Heart left ventricle (tissue), 13 donors: ENCODE measurements around the gene C9orf78.

Experiments
- POLR2A ChIP-seq, 2 donors: fragments of 450-650 bp; IDR thresholded peaks; one replicate each; pipeline ENCODE4 v1.6.1; 2017; ENCODE audit warnings: antibody characterized with exemption in 2 of 2, mild to moderate bottlenecking in 2 of 2, moderate library complexity in 2 of 2
- TF ChIP-seq, protein P1 (sequence below), 12 donors: fragments of 200-600 bp; sonication (generic) in 4 of 12; IDR thresholded peaks; one replicate each; pipeline versions ENCODE4 v1.5.0 to v1.8.0; 2018 to 2022; ENCODE audit warnings: antibody characterized with exemption in 12 of 12, mild to moderate bottlenecking in 5 of 12
- donor health status: ischemic (EF 13 %, LVEDD 7.1; RV severe dilation, severe dysfunction).
- donor health status: DM: no; HTN: yes; CAD: no.
- donor health status: DM: no; HTN: no; CAD: no.
- donor health status: ischemic (EF 25% LVEDD 6.9; RV normal size, moderate dysfunction).
- donor health status: ischemic (EF 25% LVEDD 5.7; RV mildly dilated, moderate dysfunction).
- donor health status: ischemic (EF 35%, LVEDD 5.7; RV mildly dilated, moderate dysfunction).
- donor health status: nonischemic (EF 11% LVEDD 7.7; RV severe dilation, severe dysfunction).
- donor health status: DM: yes; HTN: yes; CAD: no.
- donor health status: PGD.
- donor health status: ischemic (EF 29% LVEDD 5.4; RV normal size, mild dysfunction).
- donor health status: nonischemic (EF 23%, LVEDD 6.1; RV moderate dilation, normal function).

DNA sequence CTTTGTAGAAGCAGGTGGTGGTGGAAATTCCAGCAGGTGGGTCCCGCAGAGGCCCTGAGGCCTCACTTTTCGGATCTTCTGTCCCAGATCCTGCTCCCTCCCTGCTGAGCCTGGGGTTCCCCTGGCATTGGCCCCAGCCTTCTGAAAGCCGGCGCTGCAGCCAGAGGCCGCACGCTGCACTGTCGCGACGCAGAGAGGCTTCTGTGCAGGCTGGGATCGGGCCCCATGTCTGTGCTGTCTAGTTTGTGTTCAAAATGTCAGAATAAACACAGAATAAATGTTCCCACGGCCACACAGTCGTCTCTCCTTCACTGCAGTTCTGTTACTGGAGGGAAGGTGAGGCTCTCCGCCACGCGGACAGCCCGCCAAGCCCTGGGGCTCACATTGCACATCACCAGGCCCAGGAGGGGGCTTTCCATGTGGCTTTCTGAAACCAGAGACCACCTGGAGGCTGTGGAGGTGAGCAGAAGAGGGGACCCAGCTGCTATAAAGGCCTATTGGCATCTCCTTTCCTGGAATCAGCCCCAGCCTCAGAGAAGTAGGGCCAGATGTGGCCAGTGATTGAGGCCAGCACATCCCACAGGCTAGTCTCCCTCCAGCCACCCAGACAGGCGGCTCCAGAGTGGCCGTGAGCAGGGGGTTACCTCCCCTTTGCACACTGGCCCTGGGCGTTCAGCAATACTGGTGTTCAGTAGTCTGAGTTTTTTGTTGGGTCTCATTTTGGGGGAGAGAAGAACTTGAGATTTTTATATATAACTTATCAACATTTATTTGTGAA lies 46.7 kb upstream of the C9orf78 start:
- TF ChIP-seq, protein P1, sequence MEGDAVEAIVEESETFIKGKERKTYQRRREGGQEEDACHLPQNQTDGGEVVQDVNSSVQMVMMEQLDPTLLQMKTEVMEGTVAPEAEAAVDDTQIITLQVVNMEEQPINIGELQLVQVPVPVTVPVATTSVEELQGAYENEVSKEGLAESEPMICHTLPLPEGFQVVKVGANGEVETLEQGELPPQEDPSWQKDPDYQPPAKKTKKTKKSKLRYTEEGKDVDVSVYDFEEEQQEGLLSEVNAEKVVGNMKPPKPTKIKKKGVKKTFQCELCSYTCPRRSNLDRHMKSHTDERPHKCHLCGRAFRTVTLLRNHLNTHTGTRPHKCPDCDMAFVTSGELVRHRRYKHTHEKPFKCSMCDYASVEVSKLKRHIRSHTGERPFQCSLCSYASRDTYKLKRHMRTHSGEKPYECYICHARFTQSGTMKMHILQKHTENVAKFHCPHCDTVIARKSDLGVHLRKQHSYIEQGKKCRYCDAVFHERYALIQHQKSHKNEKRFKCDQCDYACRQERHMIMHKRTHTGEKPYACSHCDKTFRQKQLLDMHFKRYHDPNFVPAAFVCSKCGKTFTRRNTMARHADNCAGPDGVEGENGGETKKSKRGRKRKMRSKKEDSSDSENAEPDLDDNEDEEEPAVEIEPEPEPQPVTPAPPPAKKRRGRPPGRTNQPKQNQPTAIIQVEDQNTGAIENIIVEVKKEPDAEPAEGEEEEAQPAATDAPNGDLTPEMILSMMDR (IDR thresholded peaks at IDR 0.05): no peak
- TF ChIP-seq POLR2A (IDR thresholded peaks at IDR 0.05): no peak
